Activated CD4-positive, alpha-beta T cell treated with anti-CD3 and anti-CD28 coated beads for 4 hours (primary cell): ENCODE results near the gene FOSB.

Experiments
- DNase-seq, 2 donors: peaks; one replicate each; pipeline ENCODE4 v3.0.0-alpha.2; 2020

Gene FOSB

GRCh38 chr19:45469132-45469944 lies 1.5 kb downstream of the FOSB start:
- peak; percentile 90 to 91 for DNase-seq

- peak in 1 of 2 donors; percentile 16 for DNase-seq
Measured at GRCh38 chr19:45469945-45470761, 2.4 kb downstream of the FOSB start.

GRCh38 chr19:45470762-45471081 lies 2.9 kb downstream of the FOSB start:
- DNase-seq: no peak

GRCh38 chr19:45471111-45471930 lies 3.5 kb downstream of the FOSB start:
- DNase-seq: no peak

- no peak for DNase-seq
Measured at GRCh38 chr19:45471931-45472562, 4.3 kb downstream of the FOSB start.

- DNase-seq: no peak
Measured at GRCh38 chr19:45472563-45473366, 5.0 kb downstream of the FOSB start.

GRCh38 chr19:45473367-45473681 lies 5.5 kb downstream of the FOSB start:
- no peak for DNase-seq

DNA sequence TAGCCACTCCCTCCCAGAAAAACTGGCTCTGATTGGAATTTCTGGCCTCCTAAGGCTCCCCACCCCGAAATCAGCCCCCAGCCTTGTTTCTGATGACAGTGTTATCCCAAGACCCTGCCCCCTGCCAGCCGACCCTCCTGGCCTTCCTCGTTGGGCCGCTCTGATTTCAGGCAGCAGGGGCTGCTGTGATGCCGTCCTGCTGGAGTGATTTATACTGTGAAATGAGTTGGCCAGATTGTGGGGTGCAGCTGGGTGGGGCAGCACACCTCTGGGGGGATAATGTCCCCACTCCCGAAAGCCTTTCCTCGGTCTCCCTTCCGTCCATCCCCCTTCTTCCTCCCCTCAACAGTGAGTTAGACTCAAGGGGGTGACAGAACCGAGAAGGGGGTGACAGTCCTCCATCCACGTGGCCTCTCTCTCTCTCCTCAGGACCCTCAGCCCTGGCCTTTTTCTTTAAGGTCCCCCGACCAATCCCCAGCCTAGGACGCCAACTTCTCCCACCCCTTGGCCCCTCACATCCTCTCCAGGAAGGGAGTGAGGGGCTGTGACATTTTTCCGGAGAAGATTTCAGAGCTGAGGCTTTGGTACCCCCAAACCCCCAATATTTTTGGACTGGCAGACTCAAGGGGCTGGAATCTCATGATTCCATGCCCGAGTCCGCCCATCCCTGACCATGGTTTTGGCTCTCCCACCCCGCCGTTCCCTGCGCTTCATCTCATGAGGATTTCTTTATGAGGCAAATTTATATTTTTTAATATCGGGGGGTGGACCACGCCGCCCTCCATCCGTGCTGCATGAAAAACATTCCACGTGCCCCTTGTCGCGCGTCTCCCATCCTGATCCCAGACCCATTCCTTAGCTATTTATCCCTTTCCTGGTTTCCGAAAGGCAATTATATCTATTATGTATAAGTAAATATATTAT lies 6.1 kb downstream of the FOSB start:
- no peak for DNase-seq

GRCh38 chr19:45474606-45475521 lies 7.1 kb downstream of the FOSB start:
- no peak for DNase-seq

DNA sequence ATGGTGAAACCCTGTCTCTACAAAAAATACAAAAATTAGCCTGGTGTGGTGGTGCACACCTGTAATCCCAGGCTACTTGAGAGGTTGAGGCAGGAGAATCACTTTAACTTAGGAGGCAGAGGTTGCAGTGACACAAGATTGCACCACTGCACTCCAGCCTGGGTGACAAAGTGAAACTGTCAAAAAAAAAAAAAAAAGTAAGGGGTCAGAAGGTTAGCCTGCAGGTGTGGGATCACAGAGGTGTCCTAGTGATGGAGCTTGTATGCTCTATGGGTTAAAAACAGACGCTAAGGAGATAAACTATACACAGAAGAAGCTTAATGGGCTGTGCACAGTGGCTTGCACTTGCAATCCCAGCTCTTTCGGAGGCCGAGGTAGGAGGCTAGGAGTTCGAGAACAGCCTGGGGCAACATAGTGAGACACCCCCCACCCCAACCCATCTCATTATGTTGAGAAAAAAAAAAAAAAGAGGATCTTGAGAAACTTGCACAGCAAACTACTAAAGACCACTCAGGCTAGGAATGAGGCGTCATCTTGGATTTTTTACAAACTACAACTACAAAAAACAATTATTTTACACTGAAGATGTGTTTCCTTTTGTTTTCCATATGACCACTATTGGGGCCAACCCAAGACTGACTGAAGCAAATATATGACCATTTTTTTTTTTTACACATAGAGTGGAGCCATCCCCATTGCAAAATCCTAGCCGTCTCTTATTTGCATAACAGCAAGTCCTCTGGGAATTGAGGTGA lies 7.9 kb downstream of the FOSB start:
- no peak for DNase-seq

DNA sequence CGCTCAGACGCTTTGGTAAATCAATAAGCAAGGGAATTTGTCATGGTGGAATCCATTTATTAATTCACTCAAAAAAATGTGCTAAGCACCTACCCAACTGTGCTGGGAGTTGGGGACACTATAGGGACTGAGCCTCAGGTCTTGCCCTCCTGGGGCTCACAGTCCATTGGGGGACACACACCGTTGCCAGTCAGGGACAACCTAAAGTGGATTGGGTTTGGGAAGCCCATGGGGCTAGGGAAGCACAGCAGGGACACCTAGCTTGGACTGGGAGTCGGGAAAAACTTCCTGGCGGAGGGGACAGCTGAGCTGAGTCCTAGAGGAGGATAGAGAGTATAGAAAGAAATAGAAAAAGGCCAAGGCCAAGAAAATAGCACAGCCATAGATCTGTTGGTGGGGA lies 8.5 kb downstream of the FOSB start:
- DNase-seq: no peak

- no peak for DNase-seq
Measured at GRCh38 chr19:45477186-45477585, 9.4 kb downstream of the FOSB start.

GRCh38 chr19:45477713-45478453 lies 10.1 kb downstream of the FOSB start:
- no peak for DNase-seq

GRCh38 chr19:45478454-45479238 lies 10.8 kb downstream of the FOSB start:
- DNase-seq: peak; percentile 86 to 94

DNA sequence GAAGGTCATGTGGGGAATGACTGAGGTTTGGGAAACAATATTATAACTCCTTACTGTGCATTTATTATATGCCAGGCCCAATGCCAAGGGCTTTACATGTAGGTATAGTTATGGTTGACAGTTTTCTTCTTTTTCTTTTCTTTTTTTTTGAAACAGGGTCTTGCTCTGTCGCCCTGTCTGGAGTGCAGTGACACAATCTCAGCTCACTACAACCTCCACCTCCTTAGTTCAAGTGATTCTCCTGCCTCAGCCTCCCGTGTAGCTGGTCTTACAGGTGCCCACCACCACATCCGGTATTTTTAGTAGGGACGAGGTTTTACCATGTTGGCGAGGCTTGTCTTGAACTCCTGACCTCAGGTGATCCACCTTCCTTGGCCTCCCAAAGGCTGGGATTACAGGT lies 15.2 kb downstream of the FOSB start:
- DNase-seq: no peak

GRCh38 chr19:45484273-45484945 lies 16.6 kb downstream of the FOSB start:
- DNase-seq: no peak
